Suppressor macrophage treated with lipopolysaccharide for 1 hour (primary cell): ENCODE measurements around the gene FIBCD1.
"Not testable (repeated sequence)": the region's sequence is repeated elsewhere in the genome, so short reads cannot be mapped to it uniquely, and the experiment has no call there.

ENCODE experiments used
- DNase-seq, 3 donors: peaks; one replicate each; pipeline ENCODE4 v3.0.0-alpha.2; 2020 to 2022

The FIBCD1 gene

DNA sequence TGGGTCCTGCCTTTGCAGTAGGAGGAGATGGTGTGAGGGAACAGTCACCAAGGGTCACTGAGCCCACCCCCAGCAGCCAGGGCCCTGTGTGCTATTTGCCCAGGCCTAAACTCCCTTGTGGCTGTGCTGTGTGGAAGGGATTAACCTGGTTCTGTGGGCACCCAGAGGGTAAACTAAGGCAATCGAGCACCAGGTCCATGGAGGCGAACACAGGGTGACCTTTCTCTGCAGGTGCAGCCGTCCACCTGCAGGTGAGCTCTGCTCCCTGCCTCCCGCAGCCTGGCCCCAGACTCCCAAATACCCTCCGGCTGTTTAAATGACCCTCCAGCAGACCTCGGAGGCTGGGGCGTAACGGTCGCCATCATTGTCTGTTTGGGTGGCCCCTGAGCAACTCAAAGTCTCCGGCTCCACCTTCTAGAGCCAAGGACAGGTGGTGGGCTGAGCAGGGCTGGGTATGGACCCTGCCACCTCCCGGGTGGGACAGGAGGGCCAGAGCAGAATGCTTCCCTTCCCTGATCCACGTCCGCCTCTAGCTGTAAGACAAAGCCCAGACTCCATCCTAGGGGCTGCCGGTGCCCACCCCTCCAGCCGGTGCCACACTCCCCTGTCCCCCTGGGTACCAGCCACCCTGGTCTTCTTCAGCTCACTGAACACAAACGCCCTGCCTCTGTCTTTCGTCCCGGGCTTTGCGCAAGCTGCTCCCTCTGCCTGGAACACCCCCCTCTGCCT, 34.1 kb upstream of the FIBCD1 start:
- no peak for DNase-seq

DNA sequence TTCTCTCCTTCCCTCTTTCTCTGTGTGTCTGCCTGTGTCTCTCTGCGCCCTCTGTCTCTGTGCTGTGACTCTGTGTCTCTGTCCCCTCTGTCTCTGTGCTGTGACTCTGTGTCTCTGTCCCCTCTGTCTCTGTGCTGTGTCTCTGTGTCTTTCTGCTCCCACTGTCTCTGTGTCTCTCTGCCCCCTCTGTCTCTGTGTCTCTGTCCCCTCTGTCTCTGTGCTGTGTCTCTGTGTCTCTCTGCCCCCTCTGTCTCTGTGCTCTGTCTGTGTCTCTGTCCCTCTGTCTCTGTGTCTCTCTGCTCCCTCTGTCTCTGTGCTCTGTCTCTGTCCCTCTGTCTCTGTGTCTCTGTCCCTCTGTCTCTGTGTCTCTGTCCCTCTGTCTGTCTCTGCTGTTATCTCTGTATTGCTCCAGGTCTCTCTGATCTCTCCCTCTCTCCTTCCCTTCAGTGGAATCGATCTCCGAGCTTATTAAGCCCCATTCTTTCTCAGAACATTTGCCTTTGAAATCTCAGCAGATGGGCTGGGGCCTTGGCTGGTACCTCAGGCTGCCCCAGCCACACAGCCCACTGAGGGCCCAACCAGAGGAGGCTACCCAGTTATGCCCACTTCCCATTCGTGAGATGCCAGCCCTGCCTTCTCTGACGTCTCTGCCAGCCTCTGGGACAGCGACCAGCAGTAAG, 33.4 kb upstream of the FIBCD1 start:
- DNase-seq, result no peak

DNA sequence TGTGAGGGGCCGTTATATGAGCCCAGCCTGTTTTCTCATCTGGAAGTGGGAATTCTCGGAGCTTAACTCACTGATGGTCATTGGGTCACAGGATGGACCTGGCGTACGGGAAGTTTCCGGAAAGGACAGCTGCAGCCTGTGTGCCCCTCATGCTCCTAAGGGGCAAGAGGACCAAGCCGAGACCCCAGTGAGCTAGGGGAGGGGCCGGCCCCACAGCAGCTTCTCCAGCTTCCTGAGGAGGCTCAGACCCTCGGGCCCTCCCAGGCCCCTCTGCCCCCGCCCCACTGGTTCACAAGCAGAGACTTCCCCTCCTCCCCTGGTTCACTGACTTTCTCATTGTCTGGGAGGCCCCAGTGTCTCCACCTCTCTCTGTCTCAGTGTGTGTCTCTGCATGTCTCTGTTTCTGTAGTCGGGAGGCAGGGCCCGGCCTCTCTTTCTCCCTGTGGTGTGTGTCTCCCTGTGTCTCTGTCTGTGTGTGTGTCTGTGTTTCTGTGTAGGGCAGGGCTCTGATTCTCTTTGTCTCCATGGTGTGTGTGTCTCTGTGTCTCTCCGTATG, 32.3 kb upstream of the FIBCD1 start:
- DNase-seq, result no peak

DNA sequence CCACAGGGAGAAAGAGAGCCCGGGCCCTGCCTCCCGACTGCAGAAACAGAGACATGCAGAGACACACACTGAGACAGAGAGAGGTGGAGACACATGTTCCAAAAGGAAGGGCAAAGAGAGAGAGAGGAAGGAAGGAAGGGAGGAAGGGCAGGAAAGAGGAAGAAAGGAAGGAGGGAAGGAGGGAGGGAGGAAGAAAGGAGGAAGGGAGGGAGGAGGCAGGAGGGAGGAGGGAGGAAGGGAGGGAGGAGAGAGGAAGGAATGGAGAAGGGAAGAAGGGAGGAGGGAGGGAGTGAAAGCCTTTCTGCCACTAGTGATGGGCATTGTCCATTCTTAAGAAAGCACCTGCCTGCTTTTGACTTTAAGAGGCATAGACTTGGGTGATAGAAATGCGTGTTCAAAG, 31.8 kb upstream of the FIBCD1 start:
- DNase-seq, result no peak

DNA sequence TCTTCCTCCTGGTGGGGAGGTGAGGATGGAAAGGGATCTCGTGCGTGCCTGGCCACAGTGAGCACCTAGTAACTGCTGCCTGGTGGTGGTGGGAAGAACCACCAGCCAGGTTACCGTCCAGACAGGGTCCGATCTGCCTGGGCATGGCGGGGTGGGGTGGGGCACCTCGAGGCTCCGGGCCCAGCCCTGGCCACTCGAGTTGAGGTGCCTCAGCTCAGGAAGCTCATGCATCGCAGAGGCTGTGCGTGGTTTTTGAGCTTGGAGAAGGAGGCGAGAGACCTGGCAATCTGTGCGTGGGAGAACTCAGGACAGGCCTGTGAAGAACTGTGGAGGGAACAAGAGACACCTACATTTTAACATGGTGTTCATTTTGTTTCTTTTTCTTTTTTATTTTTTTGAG, 31.0 kb upstream of the FIBCD1 start:
- no peak for DNase-seq

DNA sequence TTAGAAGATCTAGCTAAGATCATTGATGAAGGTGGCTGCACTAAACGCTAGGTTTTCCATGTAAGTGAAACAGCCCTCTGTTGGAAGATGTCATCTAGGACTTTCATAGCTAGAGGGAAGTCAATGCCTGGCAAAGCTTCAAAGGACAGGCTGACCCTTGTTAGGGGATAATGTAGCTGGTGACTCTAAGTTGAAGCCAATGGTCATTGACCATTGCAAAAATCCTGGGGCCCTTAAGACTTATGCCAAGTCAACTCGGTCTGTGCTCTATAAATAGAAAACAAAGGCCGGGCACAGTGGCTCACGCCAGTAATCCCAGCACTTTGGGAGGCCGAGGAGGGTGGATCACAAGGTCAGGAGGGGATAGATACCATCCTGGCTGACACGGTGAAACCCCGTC, 26.6 kb upstream of the FIBCD1 start:
- no peak for DNase-seq

DNA sequence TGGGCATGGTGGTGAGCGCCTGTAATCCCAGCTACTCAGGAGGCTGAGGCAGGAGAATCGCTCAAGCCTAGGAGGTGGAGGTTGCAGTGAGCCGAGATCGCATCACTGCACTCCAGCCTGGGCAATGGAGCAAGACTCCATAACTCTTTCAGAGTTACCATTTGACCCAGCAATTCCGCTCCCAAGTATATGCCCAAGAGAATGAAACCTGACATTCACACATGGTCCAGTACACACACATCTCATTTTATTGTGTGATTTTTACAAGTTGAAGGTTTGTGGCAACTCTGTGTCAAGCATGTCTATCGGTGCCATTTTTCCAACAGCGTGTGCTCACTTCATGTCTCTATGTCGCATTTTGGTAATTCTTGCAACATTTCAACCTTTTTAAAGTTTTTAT, 24.9 kb upstream of the FIBCD1 start:
- DNase-seq, result no peak

DNA sequence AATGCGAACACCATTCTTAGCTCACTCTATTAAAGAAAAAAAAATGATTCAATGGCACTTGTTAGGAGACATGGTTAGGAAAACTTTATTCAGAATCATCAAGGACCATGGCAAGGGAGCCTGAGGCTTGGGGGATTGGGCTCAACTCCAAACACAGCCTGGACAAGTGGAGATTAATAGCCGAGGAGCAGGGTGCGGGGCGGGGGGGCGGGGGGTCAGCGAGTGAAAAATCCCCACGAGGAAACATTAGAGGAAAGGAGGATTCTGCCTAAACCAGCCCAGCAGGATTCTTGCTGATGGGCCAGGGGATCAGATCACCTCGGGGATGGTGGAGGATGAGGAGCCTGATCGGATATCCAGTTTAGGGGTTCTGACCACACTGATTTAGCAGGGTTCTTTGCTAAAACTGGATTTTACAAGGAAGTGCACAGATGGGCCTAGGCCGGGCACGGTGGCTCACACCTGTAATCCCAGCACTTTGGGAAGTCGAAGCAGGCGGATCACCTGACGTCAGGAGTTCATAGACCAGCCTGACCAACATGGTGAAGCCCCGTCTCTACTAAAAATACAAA, 24.4 kb upstream of the FIBCD1 start:
- DNase-seq, result no peak

DNA sequence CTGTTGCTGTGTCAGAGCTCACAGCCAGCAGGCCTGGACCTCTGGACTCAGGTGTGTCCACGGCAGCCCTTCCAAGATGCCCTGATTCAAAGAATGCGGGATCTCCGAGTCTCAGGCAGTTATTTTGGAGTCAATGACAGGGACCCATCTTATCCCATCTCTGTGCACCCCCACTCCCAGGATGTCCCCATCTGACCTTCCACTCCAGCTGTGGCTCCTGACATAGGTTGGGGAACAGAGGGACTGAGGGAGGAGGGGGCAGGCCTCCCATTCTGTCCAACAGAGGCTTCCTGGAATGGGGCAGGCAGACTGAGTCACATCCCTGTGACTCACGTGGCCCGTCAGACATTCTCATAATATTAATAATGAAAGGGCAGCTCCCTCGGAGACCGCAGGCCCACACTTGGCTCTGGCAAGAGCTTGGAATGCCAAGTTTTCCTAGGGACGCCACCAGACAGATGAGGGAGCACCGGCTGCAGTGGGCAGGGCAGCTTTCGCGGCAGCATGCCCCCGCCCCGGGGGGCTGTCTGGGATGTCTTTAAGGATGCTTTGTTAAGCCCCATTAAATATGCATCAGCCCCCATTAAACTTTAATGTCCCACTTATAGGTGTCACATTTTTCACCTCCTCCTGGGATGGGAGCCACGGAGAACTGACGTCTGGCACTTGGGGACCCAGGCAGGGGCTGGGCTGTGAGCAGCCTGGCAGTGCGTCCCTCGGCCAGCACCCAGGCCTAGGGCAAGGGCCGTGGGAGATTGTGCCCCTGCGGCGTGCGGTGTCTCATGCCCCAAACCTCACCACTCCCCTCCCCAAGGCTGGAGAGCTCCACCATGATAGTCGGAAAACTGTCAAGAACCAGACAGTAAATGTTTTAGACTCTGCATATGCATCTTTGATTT, 23.6 kb upstream of the FIBCD1 start:
- DNase-seq, result no peak

DNA sequence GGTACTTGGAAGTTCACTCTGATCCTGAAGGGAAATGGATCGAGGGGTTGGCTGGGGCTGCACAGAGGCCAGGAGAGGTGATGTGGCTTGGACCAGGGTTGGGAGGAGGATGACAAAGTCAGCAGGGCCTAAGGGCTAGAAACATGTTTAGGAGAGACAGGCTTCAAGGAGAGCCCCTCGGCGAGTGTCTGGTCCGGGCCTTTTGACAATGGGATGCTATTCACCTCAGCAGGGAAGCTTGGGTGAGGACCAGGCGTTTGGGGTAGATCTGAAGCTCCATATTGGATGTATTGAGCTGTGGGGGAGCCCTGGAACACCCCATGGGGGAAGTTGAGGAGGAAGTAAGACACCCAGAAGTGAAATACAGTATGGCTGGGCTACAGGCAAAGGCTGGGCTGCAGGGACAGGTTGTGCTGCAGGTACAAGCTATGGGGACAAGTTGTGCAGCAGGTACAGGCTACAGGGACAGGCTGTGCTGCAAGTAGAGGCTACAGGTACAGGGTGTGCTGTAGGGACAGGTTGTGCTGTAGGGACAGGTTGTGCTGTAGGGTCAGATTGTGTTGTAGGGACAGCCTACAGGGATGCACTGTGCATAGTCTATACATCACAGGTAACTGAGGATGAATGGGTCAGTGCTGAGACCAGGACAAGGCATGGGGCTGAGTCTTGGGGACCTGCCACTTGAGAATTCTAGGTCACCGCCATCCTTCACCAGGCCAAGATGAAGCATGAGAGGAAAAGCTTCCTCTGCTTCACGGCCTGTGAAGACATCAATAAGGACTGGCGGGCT, 22.7 kb upstream of the FIBCD1 start:
- DNase-seq, result no peak

DNA sequence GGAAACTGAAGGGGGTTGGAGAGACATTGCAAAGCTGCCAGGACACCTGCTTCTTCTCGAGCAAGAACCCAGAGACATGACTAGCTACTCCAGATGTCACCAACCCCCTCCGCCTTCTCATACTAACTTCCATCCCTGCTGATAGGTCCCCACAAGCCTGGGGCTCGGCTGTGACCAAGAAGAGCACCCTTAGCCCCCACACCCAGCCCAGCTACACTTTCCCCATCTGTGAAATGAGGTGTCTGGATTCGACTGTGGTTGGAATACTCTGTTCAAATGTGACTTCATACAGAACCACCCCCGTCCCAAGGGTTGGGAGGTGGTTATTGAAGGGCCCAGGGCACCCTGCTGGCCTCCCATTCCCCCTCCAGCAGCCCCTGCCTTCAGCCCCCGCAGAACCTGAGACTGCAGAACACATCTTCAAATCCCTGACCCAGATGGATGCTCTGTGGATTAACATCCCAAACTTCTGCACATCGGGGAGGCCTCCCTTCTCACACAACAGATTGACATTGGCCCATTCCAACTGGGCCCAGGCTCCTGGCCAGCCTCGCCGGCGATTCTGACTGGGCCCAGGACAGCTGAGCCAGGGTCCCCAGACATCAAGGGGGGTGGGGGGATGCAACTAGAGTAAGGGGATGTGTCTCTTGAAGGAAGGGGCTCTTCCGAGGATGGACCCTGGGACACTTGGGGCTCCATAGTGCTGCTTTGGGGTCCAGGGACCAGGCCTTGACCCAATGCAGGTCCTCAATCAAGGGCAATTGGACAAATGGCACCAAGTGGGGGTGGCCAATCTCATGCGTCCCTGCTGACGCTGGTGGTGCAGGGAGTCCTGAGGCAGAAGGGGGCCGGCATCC, 21.7 kb upstream of the FIBCD1 start:
- DNase-seq, result no peak

DNA sequence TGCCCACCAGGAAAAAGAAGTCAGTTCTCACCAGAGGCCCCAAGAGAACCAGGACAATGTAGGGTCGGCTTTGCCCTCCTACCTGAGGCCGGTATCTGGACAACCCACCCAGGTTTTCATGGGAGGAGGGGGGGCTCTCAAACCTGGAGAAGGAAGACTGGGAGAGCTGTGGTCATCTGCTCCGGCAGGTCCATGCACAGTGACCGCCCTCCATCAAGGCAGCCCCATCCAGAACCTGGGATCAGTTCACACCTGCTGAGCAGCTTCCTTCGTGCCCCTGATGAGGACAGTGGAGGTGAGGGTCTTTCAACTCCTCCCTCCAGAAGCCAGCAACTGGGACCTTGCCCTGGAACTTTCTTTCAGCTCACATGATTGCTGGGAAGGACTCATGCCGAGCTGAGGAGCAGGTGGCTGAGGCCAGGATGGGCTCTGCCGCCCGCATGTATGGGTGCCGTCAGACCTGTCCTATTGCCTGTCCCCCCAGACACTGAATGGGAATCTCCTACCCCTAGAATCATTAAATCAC, 20.8 kb upstream of the FIBCD1 start:
- DNase-seq, result no peak

DNA sequence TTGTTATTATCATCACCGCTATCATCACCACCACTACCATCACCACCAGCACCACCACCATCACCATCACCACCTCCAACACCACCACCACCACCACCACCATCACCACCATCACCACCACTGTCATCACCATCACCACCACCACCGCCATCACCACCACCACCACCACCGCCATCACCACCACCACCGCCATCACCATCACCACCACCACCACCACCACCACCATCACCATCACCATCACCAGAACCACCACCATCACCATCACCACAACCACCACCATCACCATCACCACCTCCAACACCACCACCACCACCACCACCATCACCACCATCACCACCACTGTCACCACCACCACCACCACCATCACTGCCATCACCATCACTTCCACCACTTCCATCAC, 19.5 kb upstream of the FIBCD1 start:
- not testable (repeated sequence) for DNase-seq

DNA sequence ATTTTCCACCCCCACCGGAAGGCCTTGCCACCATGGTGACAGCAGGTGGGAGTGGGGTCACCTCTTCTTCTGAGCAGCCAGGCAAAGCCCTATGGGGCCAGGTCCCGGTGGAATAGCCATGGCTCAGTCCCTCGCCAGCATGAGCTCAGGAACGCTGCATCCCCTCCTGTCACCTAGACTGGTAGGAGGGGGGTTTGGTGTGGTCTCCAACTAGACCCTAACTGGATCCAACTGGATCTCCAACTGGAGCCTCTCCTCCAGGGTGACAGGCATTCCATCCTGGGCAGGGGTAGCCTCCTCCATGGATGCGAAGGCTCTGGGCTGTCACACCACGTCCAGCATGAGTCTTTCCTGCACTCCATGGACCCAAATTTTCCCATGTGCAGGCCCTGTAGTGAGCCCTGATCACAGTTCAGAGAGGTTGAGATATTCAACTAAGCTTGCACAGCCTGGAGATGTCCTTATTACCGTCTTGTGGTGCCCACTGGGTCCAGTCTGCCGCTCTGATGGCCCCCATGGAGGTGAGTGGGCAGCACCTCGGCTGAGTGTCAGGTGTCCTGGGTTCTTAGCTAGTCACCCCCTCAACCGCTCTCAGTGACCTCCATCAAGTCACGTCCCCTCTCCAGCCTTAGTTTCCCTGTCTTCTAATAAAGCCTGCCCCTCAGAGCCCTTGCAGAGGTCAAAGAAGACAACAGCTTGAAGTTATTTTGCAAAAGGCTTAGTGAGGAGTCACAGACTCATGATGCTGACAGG, 18.6 kb upstream of the FIBCD1 start:
- DNase-seq, result no peak

DNA sequence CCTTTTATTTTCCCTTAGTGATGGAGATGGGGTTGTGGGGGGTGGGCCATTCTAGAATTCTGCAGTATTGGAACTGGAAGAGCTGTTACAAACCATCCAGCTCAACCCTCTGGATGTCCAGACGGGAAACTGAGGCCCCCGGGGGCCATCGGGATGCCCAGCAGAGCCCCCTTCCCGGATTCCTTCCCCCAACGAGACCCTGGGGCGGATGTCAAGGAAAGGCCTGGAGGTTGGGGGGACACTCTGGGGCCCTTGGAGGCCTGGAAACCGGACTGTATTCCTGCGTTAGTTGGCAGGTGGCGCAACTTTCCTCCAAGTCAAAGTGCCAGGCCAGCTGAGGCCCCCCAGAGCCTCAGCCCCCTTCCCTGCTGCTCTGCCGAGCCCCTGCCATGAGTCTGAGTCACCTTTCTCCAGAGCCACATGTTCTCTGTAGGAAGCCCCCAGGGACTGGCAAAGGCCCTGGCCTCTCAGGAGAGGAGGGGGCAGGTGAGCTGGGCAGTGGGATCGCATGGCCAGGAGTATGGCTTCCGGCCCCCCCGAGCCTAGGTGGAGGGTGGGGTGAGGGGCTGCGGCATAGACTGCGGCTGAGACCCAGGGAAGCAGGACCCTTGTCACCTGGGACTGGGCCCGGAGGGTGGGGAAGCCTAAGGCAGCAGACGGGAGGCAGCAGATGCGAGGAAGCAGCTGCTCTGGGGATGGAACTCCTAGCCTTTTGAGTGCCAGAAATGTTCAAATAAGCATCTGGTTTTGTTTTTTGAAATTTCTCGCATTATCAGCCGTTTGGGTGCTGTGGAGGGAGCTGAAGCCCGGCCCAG, 17.8 kb upstream of the FIBCD1 start:
- no peak for DNase-seq

DNA sequence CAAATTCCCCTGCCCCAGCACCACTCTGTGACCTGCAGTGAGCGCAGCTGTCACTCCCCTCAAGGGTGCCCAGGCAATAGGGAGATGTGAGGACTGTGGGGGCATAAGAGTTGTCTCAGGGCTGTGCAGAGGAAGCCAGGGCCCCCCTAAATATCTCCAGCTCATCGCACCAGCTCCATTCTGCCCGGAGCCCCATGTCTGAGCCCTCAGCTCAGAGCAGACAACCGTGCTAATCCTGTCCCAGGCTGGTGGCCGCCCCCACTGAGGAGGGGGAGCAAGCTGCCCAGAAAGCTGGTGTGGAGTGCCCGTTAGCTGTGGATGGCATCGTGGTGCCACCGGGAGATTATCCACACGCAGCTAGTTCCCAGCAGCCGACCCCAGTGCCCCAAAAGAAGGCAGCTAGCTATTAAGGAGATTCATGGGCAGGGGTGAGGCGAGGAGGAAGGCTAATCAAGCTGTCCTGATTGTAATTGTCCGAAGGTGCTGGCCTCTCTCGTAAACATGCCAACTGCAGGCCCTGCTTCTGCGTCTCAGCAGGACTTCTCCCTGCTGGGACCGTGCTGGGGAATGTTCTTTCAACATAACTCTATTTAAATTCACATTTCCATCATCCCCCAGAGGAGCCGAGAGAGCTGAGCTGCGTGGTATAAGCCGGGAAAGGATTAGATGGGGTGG, 17.0 kb upstream of the FIBCD1 start:
- no peak for DNase-seq

DNA sequence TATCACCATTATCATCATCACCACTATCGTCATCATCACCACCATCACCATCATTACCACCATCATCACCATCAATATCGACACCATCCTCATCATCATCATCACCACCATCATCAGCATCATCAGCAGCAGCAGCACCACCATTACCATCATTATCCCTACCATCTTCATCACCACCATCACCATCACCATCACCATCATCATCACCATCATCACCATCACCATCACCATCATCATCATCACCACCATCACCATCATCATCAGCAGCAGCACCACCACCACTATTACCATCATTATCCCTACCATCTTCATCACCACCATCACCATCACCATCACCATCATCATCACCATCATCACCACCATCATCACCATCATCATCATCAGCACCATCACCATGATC, 15.9 kb upstream of the FIBCD1 start:
- not testable (repeated sequence) for DNase-seq

DNA sequence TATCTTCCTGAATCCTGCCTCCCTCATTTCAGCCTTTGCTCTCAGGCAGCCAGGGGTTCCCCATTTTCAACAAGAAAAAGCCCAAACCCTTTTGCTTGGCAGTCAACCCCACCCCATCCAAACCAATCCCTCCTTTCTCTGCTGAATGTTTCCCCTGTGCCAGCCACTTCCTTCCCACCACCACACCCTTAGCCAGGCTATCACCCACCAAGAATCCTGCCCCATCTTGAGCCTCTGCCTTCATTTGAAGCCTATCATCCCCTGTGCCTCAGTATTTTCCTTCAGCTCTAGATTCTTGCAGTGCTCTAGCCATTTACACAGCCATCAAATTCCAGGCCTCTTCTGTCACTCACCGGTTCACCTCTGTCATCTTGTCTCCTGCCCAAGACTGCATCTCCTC, 15.3 kb upstream of the FIBCD1 start:
- DNase-seq, result no peak
